Measurements from ENCODE around the gene FAM156B. TPM values are rescaled to one million over a fixed set of nuclear protein-coding genes. Genes with fewer than 3 reads are reported as not detected.

Gene FAM156B
- total and polyA plus RNA-seq, 2 donors (not counting 1 experiment from before 2014, with no cell fraction given), result 13.3 to 50.8 TPM

DNA sequence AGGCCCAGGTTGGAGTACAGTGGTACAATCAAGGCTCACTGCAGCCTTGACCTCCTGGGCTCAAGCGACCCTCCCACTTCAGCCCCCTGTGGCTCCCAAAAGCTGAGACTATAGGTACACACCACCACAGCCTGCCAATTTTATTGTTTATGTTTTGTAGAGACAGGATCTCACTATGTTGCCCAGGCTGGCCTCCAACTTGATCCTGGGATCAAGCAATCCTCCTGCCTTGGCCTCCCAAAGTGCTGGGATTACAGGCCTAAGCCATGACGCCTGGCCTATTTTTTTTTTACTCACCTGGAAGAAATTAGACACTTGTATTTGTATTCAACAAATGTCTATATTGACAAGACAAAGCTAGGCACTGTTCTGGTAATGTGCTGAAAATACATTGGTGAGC lies 36.1 kb downstream of the FAM156B start:
- Mint-ChIP-seq H3K4me3 (no peak overlapping the region), H3K9me3 (ENCODE audit: insufficient read depth) (no peaks in the 10 kb centered on the region), H3K4me1 (peaks cover 5% of the 10 kb centered on the region), H3K27ac (no peak overlapping the region), H3K27me3 (no peaks in the 10 kb centered on the region)
- Histone ChIP-seq H2AFZ (ENCODE audit: insufficient read depth, low read depth, low read length, poor library complexity, severe bottlenecking) (no peak overlapping the region), H3K9me3 (ENCODE audit: control extremely low read depth in 1 of 3, control insufficient read depth in 2 of 3, insufficient read depth in 1 of 3, low read length in 2 of 3) (no peaks in the 10 kb centered on the region), H3K9ac (ENCODE audit: low read length) (no peak overlapping the region), H3K79me2 (ENCODE audit: control insufficient read depth, insufficient read depth, low read length) (no peaks in the 10 kb centered on the region), H3K27me3 (replicated peaks in 1 of 4; ENCODE audit: control extremely low read depth in 1 of 4, control insufficient read depth in 3 of 4, insufficient read depth in 4 of 4, low read length in 3 of 4) (no peaks in the 10 kb centered on the region), H3K4me2 (replicated peaks; ENCODE audit: low read depth, low read length, poor library complexity, severe bottlenecking) (no peak overlapping the region), H3K4me1 (ENCODE audit: control insufficient read depth in 2 of 2, insufficient read depth in 2 of 2, low read length in 2 of 2) (peaks cover 5 to 6% of the 10 kb centered on the region in 2 donors), H3K27ac (ENCODE audit: low read length in 2 of 2) (no peak overlapping the region), H4K20me1 (ENCODE audit: control insufficient read depth, insufficient read depth, low read length, poor library complexity, severe bottlenecking) (no peaks in the 10 kb centered on the region), H3K36me3 (replicated peaks in 1 of 2; ENCODE audit: control extremely low read depth in 1 of 2, control insufficient read depth in 1 of 2, extremely low read depth in 1 of 2, insufficient read depth in 2 of 2, low read length in 1 of 2) (no peaks in the 10 kb centered on the region), H3K4me3 (ENCODE audit: control extremely low read depth in 1 of 5, extremely low read depth in 1 of 5, insufficient read depth in 1 of 5, low read depth in 2 of 5, low read length in 4 of 5) (no peak overlapping the region)
- TF ChIP-seq, protein P1, sequence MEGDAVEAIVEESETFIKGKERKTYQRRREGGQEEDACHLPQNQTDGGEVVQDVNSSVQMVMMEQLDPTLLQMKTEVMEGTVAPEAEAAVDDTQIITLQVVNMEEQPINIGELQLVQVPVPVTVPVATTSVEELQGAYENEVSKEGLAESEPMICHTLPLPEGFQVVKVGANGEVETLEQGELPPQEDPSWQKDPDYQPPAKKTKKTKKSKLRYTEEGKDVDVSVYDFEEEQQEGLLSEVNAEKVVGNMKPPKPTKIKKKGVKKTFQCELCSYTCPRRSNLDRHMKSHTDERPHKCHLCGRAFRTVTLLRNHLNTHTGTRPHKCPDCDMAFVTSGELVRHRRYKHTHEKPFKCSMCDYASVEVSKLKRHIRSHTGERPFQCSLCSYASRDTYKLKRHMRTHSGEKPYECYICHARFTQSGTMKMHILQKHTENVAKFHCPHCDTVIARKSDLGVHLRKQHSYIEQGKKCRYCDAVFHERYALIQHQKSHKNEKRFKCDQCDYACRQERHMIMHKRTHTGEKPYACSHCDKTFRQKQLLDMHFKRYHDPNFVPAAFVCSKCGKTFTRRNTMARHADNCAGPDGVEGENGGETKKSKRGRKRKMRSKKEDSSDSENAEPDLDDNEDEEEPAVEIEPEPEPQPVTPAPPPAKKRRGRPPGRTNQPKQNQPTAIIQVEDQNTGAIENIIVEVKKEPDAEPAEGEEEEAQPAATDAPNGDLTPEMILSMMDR (IDR thresholded peaks at IDR 0.05), result no peak
- no peak for TF ChIP-seq EZH2 (IDR thresholded peaks at IDR 0.05; ENCODE audit: borderline replicate concordance, insufficient read depth, low read depth, low read length, poor library complexity, severe bottlenecking)
- WGBS (ENCODE audit: insufficient coverage), result no CpG with 5 or more reads among the region's 2 CpGs
- DNase-seq (no peak), ATAC-seq (ENCODE audit: low read depth) (no peak)
- ChIA-PET CTCF (interaction anchor here (1.4 kb wide), 1 partner anchor 57 kb away, joined by 3 read pairs; no protein-coding TSS in a partner anchor), POLR2A (no interaction called here)
- intact Hi-C loops (cut with micrococcal nuclease), result no loop called here

DNA sequence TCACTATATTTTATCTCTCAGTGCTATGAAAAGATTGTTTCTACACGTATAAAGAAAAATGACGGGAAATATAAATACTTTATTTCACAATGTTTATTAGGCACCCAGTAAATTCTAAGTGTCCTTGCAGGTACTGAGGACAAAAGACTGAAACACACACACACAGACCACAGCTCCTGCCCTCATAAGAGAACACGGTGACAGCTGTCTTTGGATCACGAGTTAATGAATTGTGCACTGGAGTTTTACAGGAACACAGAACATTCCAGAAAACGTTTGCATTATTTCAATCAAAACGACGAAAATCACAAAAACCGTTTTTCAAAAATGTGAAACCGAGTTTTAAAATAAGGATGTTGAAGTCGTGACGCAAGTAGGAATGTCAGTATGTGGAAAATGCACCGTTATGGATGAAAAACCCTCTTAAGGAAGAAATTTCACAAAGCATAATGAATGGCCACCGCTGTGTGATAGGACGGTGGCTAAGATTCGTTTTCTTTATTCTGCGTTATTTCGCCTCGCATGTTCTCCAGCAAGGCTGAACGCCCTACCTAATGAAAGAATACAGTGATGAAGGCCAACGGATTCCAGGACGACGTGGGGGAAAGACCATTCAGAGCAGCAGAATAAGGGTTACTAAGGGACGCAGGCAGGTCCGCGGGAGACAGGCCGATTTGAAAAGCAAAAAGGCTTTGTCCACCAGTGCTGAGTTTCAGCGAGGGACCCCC lies 37.0 kb downstream of the FAM156B start:
- CTCF ChIA-PET, result interaction anchor here (1.4 kb wide), 1 partner anchor 56 kb away, joined by 3 read pairs; no protein-coding TSS in a partner anchor
- Histone ChIP-seq H3K27ac (ENCODE audit: low read length in 2 of 2) (peak overlapping the region; percentile 92 to 98), H3K9me3 (ENCODE audit: control extremely low read depth in 1 of 3, control insufficient read depth in 2 of 3, insufficient read depth in 1 of 3, low read length in 2 of 3) (no peaks in the 10 kb centered on the region), H3K4me2 (replicated peaks; ENCODE audit: low read depth, low read length, poor library complexity, severe bottlenecking) (peak overlapping the region; percentile 90), H3K27me3 (replicated peaks in 1 of 4; ENCODE audit: control extremely low read depth in 1 of 4, control insufficient read depth in 3 of 4, insufficient read depth in 4 of 4, low read length in 3 of 4) (no peaks in the 10 kb centered on the region), H2AFZ (ENCODE audit: insufficient read depth, low read depth, low read length, poor library complexity, severe bottlenecking) (peak overlapping the region; percentile 98), H4K20me1 (ENCODE audit: control insufficient read depth, insufficient read depth, low read length, poor library complexity, severe bottlenecking) (no peaks in the 10 kb centered on the region), H3K79me2 (ENCODE audit: control insufficient read depth, insufficient read depth, low read length) (no peaks in the 10 kb centered on the region), H3K36me3 (replicated peaks in 1 of 2; ENCODE audit: control extremely low read depth in 1 of 2, control insufficient read depth in 1 of 2, extremely low read depth in 1 of 2, insufficient read depth in 2 of 2, low read length in 1 of 2) (no peaks in the 10 kb centered on the region), H3K4me1 (ENCODE audit: control insufficient read depth in 2 of 2, insufficient read depth in 2 of 2, low read length in 2 of 2) (peaks cover 5 to 6% of the 10 kb centered on the region in 2 donors), H3K9ac (ENCODE audit: low read length) (peak overlapping the region; percentile 88), H3K4me3 (ENCODE audit: control extremely low read depth in 1 of 5, extremely low read depth in 1 of 5, insufficient read depth in 1 of 5, low read depth in 2 of 5, low read length in 4 of 5) (peak overlapping the region; percentile 8 to 88 (median 73))
- intact Hi-C loops (cut with micrococcal nuclease), result no loop called here
- no peak for TF ChIP-seq EZH2 (IDR thresholded peaks at IDR 0.05; ENCODE audit: borderline replicate concordance, insufficient read depth, low read depth, low read length, poor library complexity, severe bottlenecking)
- TF ChIP-seq, protein P1 (IDR thresholded peaks at IDR 0.05), result no peak
- WGBS (ENCODE audit: insufficient coverage), result 0% methylated on average over 7 of the region's 27 CpGs
- DNase-seq (no peak), ATAC-seq (ENCODE audit: low read depth) (no peak)
- POLR2A ChIA-PET, result no interaction called here
- Mint-ChIP-seq H3K4me3 (peak overlapping the region; percentile 89), H3K9me3 (ENCODE audit: insufficient read depth) (no peaks in the 10 kb centered on the region), H3K27me3 (no peaks in the 10 kb centered on the region), H3K27ac (peak overlapping the region; percentile 97), H3K4me1 (peaks cover 5% of the 10 kb centered on the region)
